IMR-90 (cell line): ENCODE results near the gene GABRB1. TPM values are rescaled to one million over a fixed set of nuclear protein-coding genes. Genes with fewer than 3 reads are reported as not detected.
A peak's percentile ranks its signal among the peaks of the same experiment; 100 is the strongest.

Experiments
- ATAC-seq: fragments of 200-7000 bp; cut with Tn5 transposase; 2 replicates; pipeline ENCODE4 v1.9.1; 2020; ENCODE audit warnings: low read depth, mild to moderate bottlenecking, moderate library complexity
- BruUV-seq: library from RNA; stranded (reverse); fragments of 400-500 nt; replicated peaks from 2 replicates; lab custom pipeline; 2021; lab: Mats Ljungman, UMichigan
- CTCF ChIA-PET: fragments of 300-600 bp; formaldehyde crosslinking; extraction: SDS; loops from one replicate; lab custom pipeline; 2021; ENCODE audit warnings: antibody characterized with exemption; lab: Yijun Ruan, JAX
- POLR2A ChIA-PET: fragments of 300-600 bp; sonication (Branson Sonifier 250); formaldehyde crosslinking; loops from one replicate; lab custom pipeline; 2022; ENCODE audit warnings: antibody characterized with exemption; ENCODE audit not compliant: unreplicated experiment; lab: Charles Lee
- DNase-seq: peaks from one replicate; pipeline ENCODE4 v3.0.0; 2013
- H2AFZ ChIP-seq: replicated peaks from 2 replicates; pipeline ENCODE3; 2013; ENCODE audit warnings: low read length, mild to moderate bottlenecking; ENCODE audit not compliant: poor library complexity
- H2AK5ac ChIP-seq: 2 replicates; pipeline ENCODE4 v1.6.1; 2013; ENCODE audit warnings: low read depth, low read length, inconsistent platforms
- H2AK9ac ChIP-seq: replicated peaks from 2 replicates; pipeline ENCODE3; 2013; ENCODE audit warnings: mild to moderate bottlenecking, low read depth, low read length, moderate library complexity; ENCODE audit not compliant: poor library complexity
- H2BK120ac ChIP-seq: 2 replicates; pipeline ENCODE4 v1.6.1; 2013; ENCODE audit warnings: low read depth, low read length, inconsistent platforms
- H2BK15ac ChIP-seq: 3 replicates; pipeline ENCODE4 v1.6.1; 2013; ENCODE audit warnings: low read depth, low read length, inconsistent platforms
- H2BK20ac ChIP-seq: 2 replicates; pipeline ENCODE4 v1.6.1; 2013; ENCODE audit warnings: low read depth, mild to moderate bottlenecking, inconsistent platforms, low read length, moderate library complexity
- H2BK5ac ChIP-seq: 2 replicates; pipeline ENCODE4 v1.6.1; 2013; ENCODE audit warnings: mild to moderate bottlenecking, low read depth, low read length, inconsistent platforms; ENCODE audit not compliant: poor library complexity, severe bottlenecking
- H3K14ac ChIP-seq: replicated peaks from 2 replicates; pipeline ENCODE4 v1.6.1; 2013; ENCODE audit warnings: low read depth, low read length, inconsistent platforms
- H3K18ac ChIP-seq: 2 replicates; pipeline ENCODE4 v1.6.1; 2013; ENCODE audit warnings: low read depth, low read length, control low read depth
- H3K23ac ChIP-seq: 2 replicates; pipeline ENCODE4 v1.6.1; 2013; ENCODE audit warnings: low read depth, low read length, inconsistent platforms
- H3K27ac ChIP-seq: 2 replicates; pipeline ENCODE4 v1.5.1; 2013; ENCODE audit warnings: mild to moderate bottlenecking, control low read depth, low read length; ENCODE audit not compliant: insufficient read depth
- H3K27me3 ChIP-seq: 2 replicates; pipeline ENCODE4 v1.6.1; 2013; ENCODE audit warnings: low read length; ENCODE audit not compliant: control insufficient read depth, insufficient read depth
- H3K36me3 ChIP-seq: 2 replicates; pipeline ENCODE4 v1.6.1; 2013; ENCODE audit warnings: low read length, mixed read lengths; ENCODE audit not compliant: control insufficient read depth, insufficient read depth
- H3K4ac ChIP-seq: 2 replicates; pipeline ENCODE4 v1.6.1; 2013; ENCODE audit warnings: low read depth, low read length, inconsistent platforms
- H3K4me1 ChIP-seq: 2 replicates; pipeline ENCODE4 v1.6.1; 2013; ENCODE audit warnings: low read length, mixed read lengths; ENCODE audit not compliant: control insufficient read depth, insufficient read depth
- H3K4me2 ChIP-seq: 2 replicates; pipeline ENCODE4 v1.6.1; 2013; ENCODE audit warnings: low read depth, mild to moderate bottlenecking, control low read depth, low read length, moderate library complexity
- H3K4me3 ChIP-seq: 2 replicates; pipeline ENCODE4 v1.5.1; 2013; ENCODE audit warnings: low read depth, mild to moderate bottlenecking, control low read depth, low read length, moderate library complexity; ENCODE audit not compliant: insufficient read depth
- H3K56ac ChIP-seq: 2 replicates; pipeline ENCODE4 v1.6.1; 2013; ENCODE audit warnings: low read length, inconsistent platforms; ENCODE audit not compliant: insufficient read depth; ENCODE audit errors: extremely low read depth
- H3K79me1 ChIP-seq, 2 experiments: 2 replicates each; pipeline ENCODE4 v1.6.1; 2013; ENCODE audit warnings: low read length in 2 of 2, inconsistent platforms in 1 of 2, low read depth in 1 of 2
- H3K9ac ChIP-seq: 2 replicates; pipeline ENCODE4 v1.6.1; 2013; ENCODE audit warnings: low read depth, low read length, control low read depth
- H3K9me1 ChIP-seq: 2 replicates; pipeline ENCODE4 v1.6.1; 2013; ENCODE audit warnings: low read length, inconsistent platforms; ENCODE audit not compliant: insufficient read depth
- H3K9me3 ChIP-seq: 2 replicates; pipeline ENCODE4 v1.6.1; 2013; ENCODE audit warnings: low read length; ENCODE audit not compliant: control insufficient read depth, insufficient read depth
- H4K20me1 ChIP-seq: 2 replicates; pipeline ENCODE4 v1.6.1; 2013; ENCODE audit warnings: low read length, inconsistent platforms; ENCODE audit not compliant: insufficient read depth
- H4K5ac ChIP-seq: 2 replicates; pipeline ENCODE4 v1.6.1; 2013; ENCODE audit warnings: mild to moderate bottlenecking, low read depth, low read length, control low read depth
- H4K8ac ChIP-seq, 2 experiments: 2 replicates each; pipeline ENCODE4 v1.6.1; 2013; ENCODE audit warnings: low read depth in 2 of 2, low read length in 2 of 2, control low read depth in 1 of 2, inconsistent platforms in 1 of 2
- H4K91ac ChIP-seq: 2 replicates; pipeline ENCODE4 v1.6.1; 2013; ENCODE audit warnings: low read depth, low read length, inconsistent platforms; ENCODE audit not compliant: insufficient read depth
- BHLHE40 ChIP-seq: fragments of 150-350 bp; IDR thresholded peaks from 2 replicates; pipeline ENCODE4 v1.6.1; 2016; ENCODE audit warnings: mild to moderate bottlenecking, low read depth, low read length
- CEBPB ChIP-seq: IDR thresholded peaks from 2 replicates; pipeline ENCODE4 v1.6.1; 2012; ENCODE audit warnings: low read depth, low read length, improper control_type of control experiment
- CHD1 ChIP-seq: IDR thresholded peaks from 2 replicates; pipeline ENCODE4 v1.6.1; 2012; ENCODE audit warnings: low read depth, low read length, improper control_type of control experiment
- FOS ChIP-seq: fragments of 150-350 bp; IDR thresholded peaks from 2 replicates; pipeline ENCODE4 v1.6.1; 2016; ENCODE audit warnings: low read depth, low read length
- MAFK ChIP-seq: IDR thresholded peaks from 2 replicates; pipeline ENCODE4 v1.6.1; 2012; ENCODE audit warnings: low read depth, low read length, improper control_type of control experiment
- MAZ ChIP-seq: IDR thresholded peaks from 2 replicates; pipeline ENCODE4 v1.6.1; 2012; ENCODE audit warnings: low read depth, mild to moderate bottlenecking, low read length, improper control_type of control experiment, moderate library complexity, borderline replicate concordance
- MXI1 ChIP-seq: IDR thresholded peaks from 2 replicates; pipeline ENCODE4 v1.6.1; 2012; ENCODE audit warnings: low read depth, mild to moderate bottlenecking, low read length, moderate library complexity, borderline replicate concordance
- NFE2L2 ChIP-seq: fragments of 150-350 bp; IDR thresholded peaks from 2 replicates; pipeline ENCODE4 v1.6.1; 2016; ENCODE audit warnings: low read depth, mild to moderate bottlenecking, low read length
- POLR2A ChIP-seq: IDR thresholded peaks from 2 replicates; pipeline ENCODE4 v1.6.1; 2012; ENCODE audit warnings: mild to moderate bottlenecking, low read depth, low read length
- RAD21 ChIP-seq: IDR thresholded peaks from 2 replicates; pipeline ENCODE4 v1.6.1; 2012; ENCODE audit warnings: low read length, improper control_type of control experiment
- RCOR1 ChIP-seq: IDR thresholded peaks from 2 replicates; pipeline ENCODE4 v1.6.1; 2012; ENCODE audit warnings: mild to moderate bottlenecking, low read length, improper control_type of control experiment; ENCODE audit not compliant: insufficient replicate concordance
- RFX5 ChIP-seq: IDR thresholded peaks from 2 replicates; pipeline ENCODE4 v1.8.0; 2012; ENCODE audit warnings: low read depth, mild to moderate bottlenecking, low read length, moderate library complexity
- SMC3 ChIP-seq: fragments of 150-350 bp; IDR thresholded peaks from 2 replicates; pipeline ENCODE4 v1.6.1; 2016; ENCODE audit warnings: low read depth, mild to moderate bottlenecking, antibody characterized with exemption, low read length, moderate library complexity
- WGBS, 2 experiments: methylation state at CpG; one replicate each; pipeline versions ENCODE4 v1.1.5 to v1.1.7; 2013; ENCODE audit warnings: missing lambda C conversion rate in 2 of 2; ENCODE audit not compliant: insufficient read length in 1 of 2; ENCODE audit errors: extremely low coverage in 2 of 2; 5-methylcytosine and 5-hydroxymethylcytosine counted together
- dilution Hi-C: fragments of 300-500 bp; cut with HindIII; formaldehyde crosslinking; loops from one replicate; pipeline ENCODE4 v1.14.3; 2018; ENCODE audit warnings: low sequenced_read_pairs; ENCODE audit not compliant: unreplicated experiment
- in situ Hi-C: fragments of 300-500 bp; cut with MboI; formaldehyde crosslinking; loops from 3 replicates; pipeline ENCODE4 v1.14.3; 2019; ENCODE audit warnings: low sequenced_read_pairs, inconsistent platforms, mixed read lengths
- intact Hi-C: fragments of 100-400 bp; cut with micrococcal nuclease; formaldehyde crosslinking; loops from 2 replicates; pipeline ENCODE4 v1.10.0; 2022
- polyA plus RNA-seq, 3 experiments: library from polyadenylated mRNA; depleted of rRNA; stranded (reverse); fragments of >200 nt; gene quantifications; 2 replicates each; pipeline ENCODE4 v1.2.3, GENCODE V29; 2012; ENCODE audit warnings: low replicate concordance in 1 of 3
- total RNA-seq: library from RNA; depleted of rRNA; stranded (reverse); fragments of >200 nt; gene quantifications from 2 replicates; pipeline ENCODE4 v1.2.3, GENCODE V29; 2012
- TF ChIP-seq, protein P1 (sequence below): fragments of 150-350 bp; IDR thresholded peaks from 2 replicates; pipeline ENCODE4 v1.6.1; 2016; ENCODE audit warnings: low read depth, mild to moderate bottlenecking, low read length, moderate library complexity, borderline replicate concordance
- TF ChIP-seq, protein P2 (sequence below): fragments of 150-350 bp; IDR thresholded peaks from 2 replicates; pipeline ENCODE4 v1.6.1; 2017; ENCODE audit warnings: mild to moderate bottlenecking, antibody characterized with exemption, low read length, low read depth
- TF ChIP-seq, protein P3 (sequence below): conservative IDR thresholded peaks from 2 replicates; pipeline ENCODE4 v1.5.1; 2012; ENCODE audit warnings: mild to moderate bottlenecking, low read depth, low read length, improper control_type of control experiment

Gene GABRB1
- total and polyA plus RNA-seq, 2 of the 4 experiments (the other 2 are of a cell fraction), result 4.7 to 16.1 TPM

DNA sequence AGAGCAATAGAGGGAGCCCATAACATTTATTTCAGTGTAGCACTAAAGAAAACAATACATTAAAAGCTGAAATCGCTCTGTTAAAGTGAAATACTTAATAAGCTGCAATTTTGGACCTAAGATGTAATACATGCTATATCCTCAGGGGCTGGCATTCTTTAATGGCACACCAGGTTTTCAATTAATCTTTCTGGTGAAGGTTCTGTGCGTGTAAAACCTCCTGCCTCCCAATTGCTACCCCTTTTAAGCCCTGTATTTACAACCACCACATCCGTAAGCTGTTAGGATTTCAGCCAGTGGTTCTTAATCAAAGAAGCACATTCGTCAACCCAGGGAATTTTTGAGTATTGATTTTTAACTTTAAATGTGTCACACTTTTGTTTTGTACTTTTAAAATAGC, 439.7 kb downstream of the GABRB1 start:
- ChIA-PET CTCF (interaction anchor here (0.6 to 1.2 kb wide), 3 partner anchors 10 to 394 kb away, joined by 3 to 4 read pairs (median 3); no protein-coding TSS in a partner anchor), POLR2A (no interaction called here)
- no peak; the same call in 1 of the 2 replicates for ATAC-seq
- H3K9me1 ChIP-seq, result no peaks in the 10 kb centered on the region
- intact Hi-C loops (no loop called here), in situ Hi-C loops (no loop called here), dilution Hi-C loops (no loop called here)
- H4K20me1 ChIP-seq, result no peaks in the 10 kb centered on the region
- H3K14ac ChIP-seq, result 0 out of 2 replicates have a peak overlapping the region, but pooled peaks have one; percentile 45
- H2BK5ac ChIP-seq, result peak overlapping the region; percentile 77
- no peak overlapping the region for H2AFZ ChIP-seq
- H3K27me3 ChIP-seq, result no peaks in the 10 kb centered on the region
- WGBS, 2 experiments, result no CpG with 5 or more reads among the region's 4 CpGs
- H3K36me3 ChIP-seq, result no peaks in the 10 kb centered on the region
- H3K9ac ChIP-seq, result no peak overlapping the region
- no TSS peak for BruUV-seq
- no peaks in the 10 kb centered on the region for H3K79me1 ChIP-seq
- H2AK5ac ChIP-seq, result no peak overlapping the region
- no peaks in the 10 kb centered on the region for H3K9me3 ChIP-seq
- H3K4me3 ChIP-seq, result no peak overlapping the region
- H3K56ac ChIP-seq, result no peak overlapping the region
- H4K5ac ChIP-seq, result peak overlapping the region; percentile 54; the same call in 1 of the 2 replicates
- H3K4me1 ChIP-seq, result peaks cover 5% of the 10 kb centered on the region; the same call in 1 of the 2 replicates
- H2AK9ac ChIP-seq, result no peak overlapping the region
- peak overlapping the region; percentile 62; the same call in 1 of the 2 replicates for H2BK120ac ChIP-seq
- H2BK15ac ChIP-seq, result no peak overlapping the region
- no peak overlapping the region; the same call in 1 of the 2 replicates for H3K4me2 ChIP-seq
- no peak overlapping the region for H3K23ac ChIP-seq
- peak overlapping the region in 1 of 2 experiments; percentile 30; a peak in 2 of 4 replicates for H4K8ac ChIP-seq
- H4K91ac ChIP-seq, result no peak overlapping the region
- peak overlapping the region; percentile 52; the same call in 1 of the 2 replicates for H3K4ac ChIP-seq
- no peak for DNase-seq
- peak overlapping the region; percentile 80; the same call in 1 of the 2 replicates for H3K18ac ChIP-seq
- no peak overlapping the region for H3K27ac ChIP-seq
- 0 out of 2 replicates have a peak overlapping the region, but pooled peaks have one; percentile 49 for H2BK20ac ChIP-seq
- TF ChIP-seq, protein P1, sequence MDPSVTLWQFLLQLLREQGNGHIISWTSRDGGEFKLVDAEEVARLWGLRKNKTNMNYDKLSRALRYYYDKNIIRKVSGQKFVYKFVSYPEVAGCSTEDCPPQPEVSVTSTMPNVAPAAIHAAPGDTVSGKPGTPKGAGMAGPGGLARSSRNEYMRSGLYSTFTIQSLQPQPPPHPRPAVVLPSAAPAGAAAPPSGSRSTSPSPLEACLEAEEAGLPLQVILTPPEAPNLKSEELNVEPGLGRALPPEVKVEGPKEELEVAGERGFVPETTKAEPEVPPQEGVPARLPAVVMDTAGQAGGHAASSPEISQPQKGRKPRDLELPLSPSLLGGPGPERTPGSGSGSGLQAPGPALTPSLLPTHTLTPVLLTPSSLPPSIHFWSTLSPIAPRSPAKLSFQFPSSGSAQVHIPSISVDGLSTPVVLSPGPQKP, result no peak
- no peak for TF ChIP-seq BHLHE40
- TF ChIP-seq, protein P2, sequence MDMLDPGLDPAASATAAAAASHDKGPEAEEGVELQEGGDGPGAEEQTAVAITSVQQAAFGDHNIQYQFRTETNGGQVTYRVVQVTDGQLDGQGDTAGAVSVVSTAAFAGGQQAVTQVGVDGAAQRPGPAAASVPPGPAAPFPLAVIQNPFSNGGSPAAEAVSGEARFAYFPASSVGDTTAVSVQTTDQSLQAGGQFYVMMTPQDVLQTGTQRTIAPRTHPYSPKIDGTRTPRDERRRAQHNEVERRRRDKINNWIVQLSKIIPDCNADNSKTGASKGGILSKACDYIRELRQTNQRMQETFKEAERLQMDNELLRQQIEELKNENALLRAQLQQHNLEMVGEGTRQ, result no peak
- TF ChIP-seq CEBPB, result no peak
- no peak for TF ChIP-seq RFX5
- no peak for TF ChIP-seq MXI1
- TF ChIP-seq NFE2L2, result no peak
- TF ChIP-seq RCOR1, result no peak
- TF ChIP-seq SMC3, result no peak
- TF ChIP-seq, protein P3, sequence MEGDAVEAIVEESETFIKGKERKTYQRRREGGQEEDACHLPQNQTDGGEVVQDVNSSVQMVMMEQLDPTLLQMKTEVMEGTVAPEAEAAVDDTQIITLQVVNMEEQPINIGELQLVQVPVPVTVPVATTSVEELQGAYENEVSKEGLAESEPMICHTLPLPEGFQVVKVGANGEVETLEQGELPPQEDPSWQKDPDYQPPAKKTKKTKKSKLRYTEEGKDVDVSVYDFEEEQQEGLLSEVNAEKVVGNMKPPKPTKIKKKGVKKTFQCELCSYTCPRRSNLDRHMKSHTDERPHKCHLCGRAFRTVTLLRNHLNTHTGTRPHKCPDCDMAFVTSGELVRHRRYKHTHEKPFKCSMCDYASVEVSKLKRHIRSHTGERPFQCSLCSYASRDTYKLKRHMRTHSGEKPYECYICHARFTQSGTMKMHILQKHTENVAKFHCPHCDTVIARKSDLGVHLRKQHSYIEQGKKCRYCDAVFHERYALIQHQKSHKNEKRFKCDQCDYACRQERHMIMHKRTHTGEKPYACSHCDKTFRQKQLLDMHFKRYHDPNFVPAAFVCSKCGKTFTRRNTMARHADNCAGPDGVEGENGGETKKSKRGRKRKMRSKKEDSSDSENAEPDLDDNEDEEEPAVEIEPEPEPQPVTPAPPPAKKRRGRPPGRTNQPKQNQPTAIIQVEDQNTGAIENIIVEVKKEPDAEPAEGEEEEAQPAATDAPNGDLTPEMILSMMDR, result no peak
- no peak for TF ChIP-seq FOS
- TF ChIP-seq MAFK, result no peak
- TF ChIP-seq POLR2A, result no peak
- TF ChIP-seq RAD21, result no peak
- TF ChIP-seq CHD1, result no peak
- no peak for TF ChIP-seq MAZ
